MM.1S (cell line): ENCODE results near the gene STRN3.

ENCODE experiments used
- DNase-seq: peaks from one replicate; pipeline ENCODE4 v3.0.0-alpha.2; 2015
- H2AFZ ChIP-seq: fragments of 300-600 bp; sonication (generic); 2 replicates; pipeline ENCODE4 v1.6.0; 2016; ENCODE audit warnings: antibody characterized with exemption, low read length
- H3F3A ChIP-seq: fragments of 300-600 bp; sonication (generic); 2 replicates; pipeline ENCODE4 v1.6.1; 2016; ENCODE audit warnings: mild to moderate bottlenecking, antibody characterized with exemption, low read length, moderate library complexity, mixed read lengths; ENCODE audit not compliant: insufficient read depth
- H3K27ac ChIP-seq: fragments of 300-600 bp; sonication (generic); 2 replicates; pipeline ENCODE4 v1.5.1; 2016; ENCODE audit warnings: mild to moderate bottlenecking, low read length
- H3K27me3 ChIP-seq: fragments of 300-600 bp; sonication (generic); replicated peaks from 2 replicates; pipeline ENCODE4 v1.6.0; 2016; ENCODE audit warnings: low read length; ENCODE audit not compliant: insufficient read depth
- H3K36me3 ChIP-seq: fragments of 300-600 bp; sonication (generic); replicated peaks from 2 replicates; pipeline ENCODE4 v1.6.1; 2016; ENCODE audit warnings: mild to moderate bottlenecking, low read length, mixed read lengths; ENCODE audit not compliant: insufficient read depth
- H3K4me1 ChIP-seq: fragments of 300-600 bp; sonication (generic); 2 replicates; pipeline ENCODE4 v1.6.1; 2016; ENCODE audit warnings: low read length, mixed read lengths
- H3K4me2 ChIP-seq: fragments of 300-600 bp; sonication (generic); 2 replicates; pipeline ENCODE4 v1.6.0; 2016; ENCODE audit warnings: low read depth, low read length
- H3K4me3 ChIP-seq: fragments of 300-600 bp; sonication (generic); 2 replicates; pipeline ENCODE4 v1.5.1; 2016; ENCODE audit warnings: low read length, mixed read lengths
- H3K79me2 ChIP-seq: fragments of 300-600 bp; sonication (generic); 2 replicates; pipeline ENCODE4 v1.6.1; 2016; ENCODE audit warnings: mixed run types, low read length, mixed read lengths
- H3K9ac ChIP-seq: fragments of 300-600 bp; sonication (generic); 2 replicates; pipeline ENCODE4 v1.6.1; 2016; ENCODE audit warnings: low read length, mixed read lengths
- H3K9me2 ChIP-seq: fragments of 300-600 bp; sonication (generic); replicated peaks from 2 replicates; pipeline ENCODE4 v1.6.1; 2016; ENCODE audit warnings: mild to moderate bottlenecking, low read length, mixed read lengths; ENCODE audit not compliant: insufficient read depth
- H3K9me3 ChIP-seq: fragments of 300-600 bp; sonication (generic); replicated peaks from 2 replicates; pipeline ENCODE4 v1.6.1; 2016; ENCODE audit warnings: mild to moderate bottlenecking, low read length, mixed read lengths; ENCODE audit not compliant: insufficient read depth
- H4K20me1 ChIP-seq: fragments of 300-600 bp; sonication (generic); 2 replicates; pipeline ENCODE4 v1.6.1; 2016; ENCODE audit warnings: mild to moderate bottlenecking, low read length, moderate library complexity, mixed read lengths; ENCODE audit not compliant: insufficient read depth
- EZH2 ChIP-seq: fragments of 300-600 bp; sonication (generic); optimal IDR thresholded peaks from 2 replicates; pipeline ENCODE3; 2017; ENCODE audit warnings: low read depth, mild to moderate bottlenecking, antibody characterized with exemption, low read length, mixed read lengths
- EZH2phosphoT487 ChIP-seq: fragments of 300-600 bp; sonication (generic); IDR thresholded peaks from 2 replicates; pipeline ENCODE4 v1.6.1; 2018; ENCODE audit warnings: antibody characterized with exemption, low read length
- TF ChIP-seq, protein P1 (sequence below): fragments of 300-600 bp; sonication (generic); IDR thresholded peaks from 2 replicates; pipeline ENCODE4 v1.5.1; 2016; ENCODE audit warnings: antibody characterized with exemption, low read length, mixed read lengths

Gene STRN3

DNA sequence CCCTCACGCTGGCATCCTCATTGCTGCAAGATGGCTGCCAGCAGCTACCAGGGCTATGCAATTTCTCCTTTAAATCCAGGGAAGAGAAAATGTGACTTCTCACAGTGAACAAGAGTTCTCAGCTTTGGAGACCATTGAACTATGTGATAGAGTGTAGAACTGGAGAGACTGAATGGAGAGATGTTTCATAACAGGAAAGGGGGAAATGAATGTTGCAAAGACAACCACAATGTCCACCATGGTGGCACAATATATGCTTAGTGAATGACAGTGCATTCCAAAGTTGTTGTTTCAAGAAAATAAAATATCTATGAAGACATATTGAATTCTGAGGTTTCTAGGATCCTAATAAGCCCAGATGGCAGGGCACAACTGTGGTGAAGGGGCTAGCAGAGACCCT is 165.0 kb downstream of the STRN3 start:
- peaks cover 15% of the 10 kb centered on the region for H3K4me1 ChIP-seq
- no peaks in the 10 kb centered on the region for H3K36me3 ChIP-seq
- TF ChIP-seq, protein P1, sequence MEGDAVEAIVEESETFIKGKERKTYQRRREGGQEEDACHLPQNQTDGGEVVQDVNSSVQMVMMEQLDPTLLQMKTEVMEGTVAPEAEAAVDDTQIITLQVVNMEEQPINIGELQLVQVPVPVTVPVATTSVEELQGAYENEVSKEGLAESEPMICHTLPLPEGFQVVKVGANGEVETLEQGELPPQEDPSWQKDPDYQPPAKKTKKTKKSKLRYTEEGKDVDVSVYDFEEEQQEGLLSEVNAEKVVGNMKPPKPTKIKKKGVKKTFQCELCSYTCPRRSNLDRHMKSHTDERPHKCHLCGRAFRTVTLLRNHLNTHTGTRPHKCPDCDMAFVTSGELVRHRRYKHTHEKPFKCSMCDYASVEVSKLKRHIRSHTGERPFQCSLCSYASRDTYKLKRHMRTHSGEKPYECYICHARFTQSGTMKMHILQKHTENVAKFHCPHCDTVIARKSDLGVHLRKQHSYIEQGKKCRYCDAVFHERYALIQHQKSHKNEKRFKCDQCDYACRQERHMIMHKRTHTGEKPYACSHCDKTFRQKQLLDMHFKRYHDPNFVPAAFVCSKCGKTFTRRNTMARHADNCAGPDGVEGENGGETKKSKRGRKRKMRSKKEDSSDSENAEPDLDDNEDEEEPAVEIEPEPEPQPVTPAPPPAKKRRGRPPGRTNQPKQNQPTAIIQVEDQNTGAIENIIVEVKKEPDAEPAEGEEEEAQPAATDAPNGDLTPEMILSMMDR = no peak
- TF ChIP-seq EZH2 = no peak
- no peak for TF ChIP-seq EZH2phosphoT487
- DNase-seq = no peak
- H3F3A ChIP-seq = no peaks in the 10 kb centered on the region
- no peak overlapping the region for H3K4me2 ChIP-seq
- no peaks in the 10 kb centered on the region for H3K79me2 ChIP-seq
- H3K9me2 ChIP-seq = no peaks in the 10 kb centered on the region
- H3K9ac ChIP-seq = no peak overlapping the region
- H3K27ac ChIP-seq = no peak overlapping the region
- H3K27me3 ChIP-seq = no peaks in the 10 kb centered on the region
- H2AFZ ChIP-seq = no peak overlapping the region
- no peak overlapping the region for H3K4me3 ChIP-seq
- no peaks in the 10 kb centered on the region for H3K9me3 ChIP-seq
- H4K20me1 ChIP-seq = no peaks in the 10 kb centered on the region

DNA sequence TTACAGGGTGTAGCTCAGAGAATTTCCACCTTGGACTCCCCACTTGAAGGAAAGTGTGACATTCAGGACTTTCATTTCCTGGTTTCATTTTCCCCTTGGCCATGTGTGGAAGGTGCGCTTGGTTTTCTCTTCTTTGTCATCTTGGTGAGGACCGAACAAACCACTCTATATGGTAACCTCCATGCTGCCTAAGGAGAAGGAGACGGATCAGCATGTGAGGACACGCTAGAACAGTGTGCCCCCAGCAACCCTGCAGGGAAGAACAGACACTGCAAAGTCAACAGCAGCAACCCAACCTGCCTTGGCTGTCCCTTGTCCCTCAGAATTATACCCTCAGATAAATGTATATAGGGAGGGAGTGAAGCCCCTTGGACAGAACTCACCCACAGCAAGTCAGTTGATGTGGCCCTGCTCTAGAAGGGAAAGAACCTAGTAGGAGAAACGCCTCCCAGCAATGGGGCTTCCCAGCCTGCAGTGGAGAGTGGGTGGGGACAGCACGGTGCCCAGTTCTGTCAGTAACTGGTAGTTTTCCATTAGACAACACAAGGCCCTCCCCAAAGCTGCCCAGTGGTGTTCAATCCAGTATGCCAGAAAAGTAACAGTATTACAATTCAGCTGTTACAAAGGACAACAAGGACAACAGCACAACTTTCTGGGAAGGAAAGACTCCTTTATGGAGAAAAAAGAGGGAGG is 170.7 kb downstream of the STRN3 start:
- no peaks in the 10 kb centered on the region for H3K9me3 ChIP-seq
- no peak overlapping the region for H2AFZ ChIP-seq
- no peaks in the 10 kb centered on the region for H3F3A ChIP-seq
- H4K20me1 ChIP-seq = no peaks in the 10 kb centered on the region
- no peak overlapping the region for H3K27ac ChIP-seq
- TF ChIP-seq EZH2 (no peak), EZH2phosphoT487 (no peak)
- TF ChIP-seq, protein P1 = no peak
- no peaks in the 10 kb centered on the region for H3K27me3 ChIP-seq
- no peak overlapping the region for H3K9ac ChIP-seq
- no peak overlapping the region for H3K4me3 ChIP-seq
- no peaks in the 10 kb centered on the region for H3K36me3 ChIP-seq
- H3K4me1 ChIP-seq = no peaks in the 10 kb centered on the region
- no peaks in the 10 kb centered on the region for H3K9me2 ChIP-seq
- no peak overlapping the region for H3K4me2 ChIP-seq
- no peak for DNase-seq
- H3K79me2 ChIP-seq = no peaks in the 10 kb centered on the region

DNA sequence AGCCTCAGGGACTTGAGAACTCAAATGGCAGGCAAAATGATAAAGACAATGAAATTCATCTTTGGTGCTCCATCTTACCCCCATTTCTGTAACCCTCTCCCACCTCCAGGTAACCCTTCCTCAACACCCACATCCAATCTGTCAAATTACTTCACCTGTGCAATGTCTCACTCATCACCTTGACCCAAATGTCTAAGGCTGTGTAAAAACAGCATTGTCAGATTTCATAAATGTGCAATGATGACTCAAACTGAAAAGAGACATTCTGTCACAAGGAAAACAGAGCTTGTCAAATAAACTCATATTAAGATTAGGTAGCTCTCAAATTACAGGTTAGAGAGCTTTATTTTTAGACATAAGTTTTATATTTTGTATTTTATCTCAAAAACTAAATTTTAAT is 171.7 kb downstream of the STRN3 start:
- DNase-seq = no peak
- H3F3A ChIP-seq = no peaks in the 10 kb centered on the region
- H3K4me3 ChIP-seq = no peak overlapping the region
- H3K27me3 ChIP-seq = no peaks in the 10 kb centered on the region
- no peaks in the 10 kb centered on the region for H3K36me3 ChIP-seq
- H3K27ac ChIP-seq = no peak overlapping the region
- no peaks in the 10 kb centered on the region for H3K79me2 ChIP-seq
- H3K9me3 ChIP-seq = no peaks in the 10 kb centered on the region
- 0 out of 2 replicates have a peak, but pooled peaks cover 3% of the 10 kb centered on the region for H3K4me1 ChIP-seq
- no peak overlapping the region for H2AFZ ChIP-seq
- no peak overlapping the region for H3K4me2 ChIP-seq
- no peaks in the 10 kb centered on the region for H3K9me2 ChIP-seq
- H3K9ac ChIP-seq = no peak overlapping the region
- H4K20me1 ChIP-seq = no peaks in the 10 kb centered on the region
- TF ChIP-seq EZH2 (no peak), EZH2phosphoT487 (no peak)
- TF ChIP-seq, protein P1 = no peak
